HG02943 (cell line): ENCODE results near the gene TTC28.

Source experiments
- ATAC-seq: cut with Tn5 transposase; IDR thresholded peaks from one replicate; pipeline ENCODE4 v1.9.1; 2021; ENCODE audit warnings: mild to moderate bottlenecking, low read depth, moderate library complexity; ENCODE audit not compliant: unreplicated experiment

The TTC28 gene

GRCh38 chr22:28002181-28002700, 677.4 kb downstream of the TTC28 start:
- no peak for ATAC-seq

GRCh38 chr22:28001171-28001835, 678.3 kb downstream of the TTC28 start:
- no peak for ATAC-seq

- no peak for ATAC-seq
These were observed 679.3 kb downstream of the TTC28 start for GRCh38 chr22:28000361-28000760.

GRCh38 chr22:27999876-28000275, 679.8 kb downstream of the TTC28 start:
- ATAC-seq = no peak

- ATAC-seq = no peak
These were observed 680.9 kb downstream of the TTC28 start for GRCh38 chr22:27998511-27999410.

GRCh38 chr22:27997538-27997937, 682.1 kb downstream of the TTC28 start:
- ATAC-seq = no peak

- ATAC-seq = no peak
These were observed 682.7 kb downstream of the TTC28 start for GRCh38 chr22:27996981-27997380.

GRCh38 chr22:27996529-27996925, 683.1 kb downstream of the TTC28 start:
- no peak for ATAC-seq

GRCh38 chr22:27995801-27996528, 683.7 kb downstream of the TTC28 start:
- ATAC-seq = no peak

- ATAC-seq = no peak
These were observed 684.9 kb downstream of the TTC28 start for GRCh38 chr22:27994481-27995331.

- ATAC-seq = no peak
These were observed 685.8 kb downstream of the TTC28 start for GRCh38 chr22:27993774-27994350.

- ATAC-seq = no peak
These were observed 686.4 kb downstream of the TTC28 start for GRCh38 chr22:27993201-27993635.

- no peak for ATAC-seq
These were observed 687.1 kb downstream of the TTC28 start for GRCh38 chr22:27992294-27993165.

GRCh38 chr22:27991586-27992293, 687.9 kb downstream of the TTC28 start:
- no peak for ATAC-seq

- no peak for ATAC-seq
These were observed 688.8 kb downstream of the TTC28 start for GRCh38 chr22:27990879-27991278.

GRCh38 chr22:27990451-27990840, 689.2 kb downstream of the TTC28 start:
- no peak for ATAC-seq

GRCh38 chr22:27989758-27990450, 689.7 kb downstream of the TTC28 start:
- ATAC-seq = no peak
